HG03039 (cell line): Measurements from ENCODE around the gene CREB3L2.
"Not testable (repeated sequence)": the region's sequence is repeated elsewhere in the genome, so short reads cannot be mapped to it uniquely, and the experiment has no call there.

Source experiments
- ATAC-seq: cut with Tn5 transposase; IDR thresholded peaks from one replicate; pipeline ENCODE4 v1.9.1; 2021; ENCODE audit warnings: mild to moderate bottlenecking, moderate library complexity; ENCODE audit not compliant: unreplicated experiment

Gene CREB3L2

GRCh38 chr7:138014686-138015085, 12.8 kb upstream of the CREB3L2 start:
- no peak for ATAC-seq

GRCh38 chr7:138014201-138014600, 12.3 kb upstream of the CREB3L2 start:
- ATAC-seq: not testable (repeated sequence)

GRCh38 chr7:138009350-138009653, 7.4 kb upstream of the CREB3L2 start:
- no peak for ATAC-seq

GRCh38 chr7:138008588-138009349, 6.9 kb upstream of the CREB3L2 start:
- ATAC-seq: no peak

- no peak for ATAC-seq
Observed at GRCh38 chr7:138008019-138008587, 6.2 kb upstream of the CREB3L2 start.

- no peak for ATAC-seq
Observed at GRCh38 chr7:138006106-138006505, 4.2 kb upstream of the CREB3L2 start.

GRCh38 chr7:138004936-138005335, 3.0 kb upstream of the CREB3L2 start:
- no peak for ATAC-seq

- no peak for ATAC-seq
Observed at GRCh38 chr7:138004046-138004445, 2.2 kb upstream of the CREB3L2 start.

- ATAC-seq: no peak
Observed at GRCh38 chr7:138002828-138003189, 923 bp upstream of the CREB3L2 start.

- ATAC-seq: peak; percentile 95
Observed at GRCh38 chr7:138002096-138002827, 376 bp upstream of the CREB3L2 start.

GRCh38 chr7:138000081-138000701, 1.7 kb downstream of the CREB3L2 start:
- no peak for ATAC-seq

GRCh38 chr7:137999496-138000080, 2.3 kb downstream of the CREB3L2 start:
- no peak for ATAC-seq

- ATAC-seq: no peak
Observed at GRCh38 chr7:137998250-137998649, 3.6 kb downstream of the CREB3L2 start.

GRCh38 chr7:137996871-137997270, 5.0 kb downstream of the CREB3L2 start:
- no peak for ATAC-seq

- ATAC-seq: no peak
Observed at GRCh38 chr7:137996386-137996851, 5.5 kb downstream of the CREB3L2 start.

- no peak for ATAC-seq
Observed at GRCh38 chr7:137994216-137994615, 7.7 kb downstream of the CREB3L2 start.

GRCh38 chr7:137993395-137993743, 8.5 kb downstream of the CREB3L2 start:
- no peak for ATAC-seq

- peak; percentile 58 for ATAC-seq
Observed at GRCh38 chr7:137992550-137993394, 9.1 kb downstream of the CREB3L2 start.

- no peak for ATAC-seq
Observed at GRCh38 chr7:137992104-137992549, 9.8 kb downstream of the CREB3L2 start.

- no peak for ATAC-seq
Observed at GRCh38 chr7:137990251-137990941, 11.5 kb downstream of the CREB3L2 start.
